Activated CD4-positive, alpha-beta T cell treated with anti-CD3 and anti-CD28 coated beads for 24 hours (primary cell): Measurements from ENCODE around the gene ASTN2.

ENCODE experiments used
- DNase-seq, 2 donors: peaks; one replicate each; pipeline ENCODE4 v3.0.0-alpha.2; 2020; ENCODE audit warnings: low read depth in 2 of 2

ASTN2 gene

DNA sequence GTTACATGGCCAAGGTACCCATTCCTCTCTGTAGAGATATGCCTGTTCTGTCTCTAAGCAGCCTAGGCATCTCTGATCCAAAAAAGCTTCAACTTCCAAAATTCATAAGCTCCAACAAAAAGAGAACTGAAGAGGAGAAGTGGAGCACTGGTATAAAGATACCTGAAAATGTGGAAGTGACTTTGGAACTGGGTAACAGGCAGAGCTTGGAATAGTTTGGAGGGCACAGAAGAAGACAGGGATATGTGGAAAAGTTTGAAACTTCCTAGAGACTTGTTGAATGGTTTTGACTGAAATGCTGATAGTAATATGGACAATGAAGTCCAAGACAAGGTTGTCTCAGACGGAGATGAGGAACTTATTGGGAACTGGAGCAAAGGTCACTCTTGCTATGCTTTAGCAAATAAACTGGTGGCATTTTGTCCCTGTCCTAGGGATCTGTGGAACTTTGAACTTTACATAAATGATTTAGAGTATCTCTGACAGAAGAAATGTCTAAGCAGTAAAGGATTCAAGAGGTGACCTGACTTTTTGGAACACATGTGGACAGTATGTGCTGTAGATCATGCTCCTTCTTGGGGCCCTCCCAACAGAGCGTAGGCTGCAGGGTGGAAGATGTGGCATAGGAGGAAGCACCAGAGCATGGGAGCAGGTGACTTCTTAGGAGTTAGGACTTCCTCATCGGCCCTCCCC, 889.9 kb downstream of the ASTN2 start:
- no peak for DNase-seq

DNA sequence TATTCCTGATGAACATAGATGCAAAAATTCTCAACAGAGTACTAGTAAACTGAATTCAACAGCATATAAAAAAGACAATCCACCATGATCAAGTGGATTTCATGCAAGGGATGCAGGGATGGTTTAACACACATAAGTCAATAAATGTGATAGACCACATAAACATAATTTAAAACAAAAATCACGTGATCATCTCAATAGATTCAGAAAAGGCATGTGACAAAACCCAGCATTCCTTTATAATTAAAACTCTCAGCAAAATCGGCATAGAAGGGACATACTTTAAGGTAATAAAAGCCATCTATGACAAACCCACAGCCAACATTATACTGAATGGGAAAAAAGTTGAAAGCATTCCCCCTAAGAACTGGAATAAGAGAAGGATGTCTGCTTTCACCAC, 894.6 kb downstream of the ASTN2 start:
- no peak for DNase-seq

DNA sequence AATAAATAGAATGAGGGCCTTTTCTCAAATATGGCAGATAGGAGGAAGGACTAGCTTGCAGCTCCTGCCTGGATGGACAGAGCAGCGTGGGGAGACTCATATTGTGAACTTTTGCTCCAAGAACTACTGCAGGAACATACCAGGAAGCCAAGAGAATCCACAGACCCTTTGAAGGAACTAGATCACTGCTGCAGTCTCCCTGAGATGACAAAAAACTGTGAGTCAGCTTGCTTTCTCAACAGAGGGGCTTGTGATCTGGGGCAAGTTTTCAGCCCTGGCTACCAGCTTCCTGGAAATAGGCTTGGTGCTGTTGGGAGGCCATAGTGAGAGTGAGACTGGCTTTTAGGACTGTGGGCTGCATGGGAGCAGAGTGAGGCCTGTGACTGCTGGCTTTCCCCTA, 898.4 kb downstream of the ASTN2 start:
- DNase-seq: no peak

DNA sequence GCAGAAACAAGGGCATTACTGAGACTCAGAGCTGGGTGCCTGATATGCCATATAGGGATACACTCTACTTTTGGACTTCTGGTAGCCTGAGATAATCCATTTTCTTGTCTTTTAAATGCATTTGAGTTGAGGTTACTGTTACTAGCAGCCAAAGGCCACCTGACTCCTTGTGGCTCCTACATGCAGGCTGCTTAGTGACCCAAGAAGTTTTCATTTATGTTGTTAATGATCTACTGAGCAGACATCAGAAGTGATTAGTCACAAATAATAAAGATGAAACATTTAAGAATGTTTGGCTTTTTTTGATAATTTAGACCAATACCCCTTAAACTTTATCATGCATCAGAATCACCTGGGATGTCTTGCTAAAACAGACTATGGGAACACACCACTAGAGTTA, 899.3 kb downstream of the ASTN2 start:
- no peak for DNase-seq

DNA sequence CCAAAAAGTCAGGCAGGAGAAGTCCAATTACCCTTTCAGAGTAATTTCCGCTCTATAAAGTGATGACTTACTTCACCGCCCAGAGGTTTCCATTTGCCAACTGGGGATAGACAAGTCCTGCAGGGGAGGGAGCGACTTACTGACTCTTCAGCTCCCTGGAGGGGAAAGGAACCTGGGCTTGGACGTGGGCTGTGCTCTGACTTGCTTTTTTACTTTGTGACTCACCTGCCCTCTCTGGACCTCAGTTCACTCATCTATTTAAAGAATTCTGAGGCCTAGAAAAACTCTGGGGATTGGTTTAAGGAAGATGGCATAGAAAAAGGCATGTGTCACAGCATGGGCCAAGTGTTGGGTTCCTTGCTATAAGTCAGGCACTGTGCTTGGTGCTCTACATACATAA, 908.2 kb downstream of the ASTN2 start:
- DNase-seq: no peak

DNA sequence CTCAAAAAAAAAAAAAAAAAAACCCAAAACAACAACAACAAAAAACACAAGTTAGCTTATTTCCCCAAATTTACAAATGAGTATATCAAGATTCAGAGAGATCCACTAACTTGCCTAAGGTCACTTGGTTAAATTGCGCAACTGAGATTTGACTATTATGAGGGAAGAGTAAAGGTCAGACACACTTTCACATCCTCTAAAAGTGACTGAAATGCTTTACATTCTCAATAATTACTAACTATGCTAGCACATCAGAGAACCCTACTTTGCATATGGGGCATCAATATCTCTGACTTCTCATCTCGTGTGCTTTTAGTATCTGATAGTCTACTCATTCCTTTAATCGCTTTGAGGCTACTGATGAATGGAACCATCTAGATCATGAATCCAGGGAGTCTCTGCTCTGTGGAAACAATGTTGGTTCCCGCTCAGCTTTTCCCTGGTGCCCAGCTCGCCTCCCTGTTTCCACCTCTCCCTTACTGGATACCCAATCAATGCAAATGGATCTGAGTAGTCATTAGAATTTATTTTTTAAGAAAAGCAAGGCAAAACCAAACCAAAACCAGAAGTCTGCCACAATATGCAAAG, 909.9 kb downstream of the ASTN2 start:
- no peak for DNase-seq

DNA sequence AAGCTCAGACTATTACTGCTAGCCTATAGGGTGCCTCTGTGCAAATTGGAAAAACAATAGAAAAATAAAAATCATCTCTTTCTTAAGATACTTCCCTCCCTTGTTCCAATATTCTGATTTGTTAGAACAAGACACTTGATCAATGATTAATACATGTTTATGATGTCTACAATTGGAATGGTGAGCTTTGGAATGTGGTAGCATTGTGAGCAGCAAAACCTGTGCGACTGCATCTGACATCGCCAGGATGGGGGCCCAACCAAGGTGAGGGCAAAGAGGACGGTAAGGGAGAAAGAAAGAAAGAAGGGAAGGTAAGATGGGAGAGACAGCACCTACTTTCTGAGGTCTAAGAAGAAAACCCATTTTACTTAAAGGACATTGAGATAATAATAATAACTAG, 910.8 kb downstream of the ASTN2 start:
- DNase-seq: no peak

DNA sequence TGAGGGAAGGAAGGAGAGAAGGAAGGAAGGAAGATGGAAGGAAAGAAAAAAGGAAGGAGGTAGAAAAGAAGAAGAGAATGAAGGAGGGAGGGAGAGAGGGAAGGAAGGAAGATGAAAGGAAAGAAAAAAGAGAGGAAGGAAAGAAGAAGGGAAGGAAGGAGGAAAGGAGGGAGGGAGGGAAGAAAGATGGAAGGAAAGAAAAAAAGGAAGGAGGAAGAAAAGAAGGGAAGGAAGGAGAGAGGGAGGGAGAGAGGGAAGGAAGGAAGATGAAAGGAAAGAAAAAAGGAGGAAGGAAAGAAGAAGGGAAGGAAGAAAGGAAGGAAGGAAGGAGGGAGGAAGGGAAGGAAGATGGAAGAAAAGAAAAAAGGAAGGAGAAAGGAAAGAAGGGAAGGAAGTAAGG, 912.1 kb downstream of the ASTN2 start:
- DNase-seq: no peak

DNA sequence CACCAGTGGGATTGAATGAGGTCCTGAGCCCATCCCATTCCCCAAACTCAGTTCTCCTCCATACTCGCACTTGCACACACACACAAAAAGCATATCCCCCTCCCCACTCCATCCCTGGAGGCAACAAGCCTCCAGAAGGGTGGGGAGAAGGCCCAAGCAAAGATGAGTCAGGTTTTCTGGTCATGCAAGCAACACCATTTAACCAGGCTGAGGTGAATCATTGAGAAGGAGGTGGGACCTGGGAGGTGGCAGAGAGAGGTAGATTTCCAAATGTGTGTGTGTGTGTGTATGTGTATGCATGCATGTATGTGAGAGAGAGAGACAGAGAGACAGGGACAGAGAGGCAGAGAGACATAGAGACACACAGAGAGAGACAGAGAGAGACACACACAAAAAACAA, 913.0 kb downstream of the ASTN2 start:
- no peak for DNase-seq

DNA sequence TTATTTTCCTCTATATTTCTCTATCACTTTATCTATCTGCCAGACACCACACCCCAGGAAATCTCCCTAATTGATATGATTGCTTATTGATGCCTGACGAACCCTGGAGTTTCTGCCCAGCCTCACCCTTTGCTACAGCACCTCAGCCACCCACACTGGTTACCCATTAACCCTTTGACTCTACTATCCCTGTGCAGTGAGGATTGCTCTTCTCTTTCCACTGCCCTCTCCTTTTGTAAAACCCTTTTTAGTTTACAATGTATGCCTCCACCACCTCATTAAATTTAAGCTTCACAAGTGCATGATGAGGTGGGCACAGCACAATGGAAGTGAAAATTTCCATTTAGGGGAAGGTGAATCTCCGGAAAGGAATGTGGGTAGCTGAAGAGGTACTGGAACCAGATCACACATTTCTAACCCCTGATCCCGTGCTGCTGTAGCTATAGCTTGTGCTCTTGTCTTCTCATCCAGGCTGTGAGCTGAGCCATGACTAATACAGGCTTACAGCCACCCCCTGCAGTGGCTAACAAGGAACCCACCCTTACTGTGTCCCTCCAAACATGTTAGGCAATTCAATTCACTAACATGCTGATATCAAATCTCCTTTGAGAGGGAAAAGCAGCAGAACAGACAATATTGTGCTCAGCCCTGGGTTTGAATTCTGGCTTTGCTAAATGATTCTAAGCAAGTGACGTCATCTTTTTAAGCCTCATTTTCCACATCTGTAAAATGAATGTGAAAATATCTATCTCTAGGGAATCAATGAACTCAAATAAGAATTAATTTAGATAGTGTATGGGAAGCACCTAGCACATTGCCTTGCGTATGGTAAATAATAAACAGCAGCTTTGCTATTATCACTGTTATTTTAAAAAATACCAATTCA, 914.6 kb downstream of the ASTN2 start:
- no peak for DNase-seq

DNA sequence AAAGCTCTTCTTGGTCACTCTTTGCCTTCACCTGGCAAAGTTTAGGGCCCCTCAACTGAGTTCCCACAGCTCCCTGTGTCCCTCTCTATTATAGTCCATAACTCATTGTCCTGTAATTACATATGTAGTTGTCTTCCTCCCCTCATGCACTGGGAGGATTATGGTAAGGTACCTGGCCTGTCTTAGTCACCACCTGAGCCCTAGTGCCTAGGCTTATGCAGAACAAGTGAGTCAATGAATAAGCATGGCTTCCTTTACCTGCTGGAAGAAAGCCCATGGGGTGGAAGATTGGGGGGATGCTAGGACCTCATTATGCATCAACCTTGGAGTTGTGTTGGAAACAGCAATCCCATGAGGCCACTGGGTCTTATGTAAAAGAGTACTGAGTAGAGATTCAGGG, 915.4 kb downstream of the ASTN2 start:
- DNase-seq: no peak

DNA sequence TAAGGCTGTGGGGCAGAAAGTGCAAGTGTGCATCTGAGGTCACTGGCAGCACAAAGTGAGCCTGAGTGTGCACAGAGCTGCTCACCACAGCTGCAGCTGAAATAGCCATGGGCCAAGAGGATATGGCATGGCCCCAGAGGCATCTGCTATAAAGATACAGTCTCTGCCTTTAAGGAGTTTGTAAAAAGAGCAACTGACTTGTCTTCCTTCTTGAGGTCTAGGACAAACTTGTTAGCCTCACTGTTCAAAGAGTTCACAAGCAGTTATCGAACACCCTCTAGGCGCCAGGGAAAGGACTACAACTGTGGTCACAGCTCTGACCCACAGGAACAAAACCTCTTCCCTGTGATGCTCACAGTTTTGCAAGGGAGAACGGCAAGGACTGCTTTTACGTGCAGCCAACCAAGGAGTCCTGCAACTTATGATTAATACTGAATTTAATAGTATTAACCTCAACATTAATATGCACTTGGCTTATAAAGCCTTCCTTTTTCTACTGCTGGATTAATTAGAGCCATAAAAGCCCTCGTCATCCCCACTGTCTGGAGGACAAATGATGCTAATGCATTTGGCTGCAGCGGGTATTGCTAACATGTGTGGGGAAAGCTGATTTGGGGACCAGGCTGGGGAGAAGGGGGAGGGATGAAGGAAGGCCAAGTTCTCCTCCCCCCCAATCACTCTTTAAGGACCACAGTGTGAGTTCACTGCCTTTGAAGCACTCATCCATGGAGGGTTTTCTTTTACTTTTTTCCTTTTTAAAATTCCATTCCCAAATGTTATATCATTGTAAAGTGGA, 917.6 kb downstream of the ASTN2 start:
- DNase-seq: no peak

DNA sequence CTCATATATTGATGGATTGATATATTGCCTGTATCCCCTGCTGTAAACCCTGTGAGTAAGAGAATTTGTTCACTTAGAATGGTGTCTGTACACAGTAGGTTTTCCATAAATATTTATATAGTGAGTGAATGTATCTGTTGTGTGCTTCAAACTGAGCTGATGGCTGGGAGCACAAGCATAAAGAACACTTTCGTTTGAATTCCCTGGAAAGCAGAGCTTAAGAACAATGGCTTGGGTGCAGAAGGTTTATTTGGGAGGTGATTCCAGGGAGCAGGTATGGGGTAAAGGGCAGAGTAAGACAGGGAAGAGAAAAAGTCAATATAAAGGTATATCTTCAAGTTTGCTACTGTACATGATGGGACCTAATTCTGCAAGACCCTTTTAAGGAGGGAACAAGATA, 918.7 kb downstream of the ASTN2 start:
- no peak for DNase-seq

DNA sequence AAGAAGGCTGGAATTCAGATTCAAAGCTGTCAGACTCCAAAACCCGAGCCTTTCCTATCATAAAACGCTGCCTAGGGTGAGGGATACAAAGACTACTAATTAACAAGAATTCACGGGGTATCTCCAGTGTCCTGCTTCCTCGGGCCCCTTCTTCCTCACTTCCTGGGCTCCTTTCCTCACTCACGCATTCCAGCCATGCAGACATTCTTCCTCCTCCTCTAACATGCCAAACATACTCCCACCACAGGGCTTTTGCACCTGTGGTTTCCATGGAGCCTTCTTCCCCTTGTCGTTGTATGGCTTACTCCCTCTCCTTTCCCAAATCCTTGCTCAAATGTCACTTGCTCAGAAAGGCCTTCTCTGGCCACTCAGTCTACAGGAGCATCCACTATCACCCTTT, 919.1 kb downstream of the ASTN2 start:
- no peak for DNase-seq

DNA sequence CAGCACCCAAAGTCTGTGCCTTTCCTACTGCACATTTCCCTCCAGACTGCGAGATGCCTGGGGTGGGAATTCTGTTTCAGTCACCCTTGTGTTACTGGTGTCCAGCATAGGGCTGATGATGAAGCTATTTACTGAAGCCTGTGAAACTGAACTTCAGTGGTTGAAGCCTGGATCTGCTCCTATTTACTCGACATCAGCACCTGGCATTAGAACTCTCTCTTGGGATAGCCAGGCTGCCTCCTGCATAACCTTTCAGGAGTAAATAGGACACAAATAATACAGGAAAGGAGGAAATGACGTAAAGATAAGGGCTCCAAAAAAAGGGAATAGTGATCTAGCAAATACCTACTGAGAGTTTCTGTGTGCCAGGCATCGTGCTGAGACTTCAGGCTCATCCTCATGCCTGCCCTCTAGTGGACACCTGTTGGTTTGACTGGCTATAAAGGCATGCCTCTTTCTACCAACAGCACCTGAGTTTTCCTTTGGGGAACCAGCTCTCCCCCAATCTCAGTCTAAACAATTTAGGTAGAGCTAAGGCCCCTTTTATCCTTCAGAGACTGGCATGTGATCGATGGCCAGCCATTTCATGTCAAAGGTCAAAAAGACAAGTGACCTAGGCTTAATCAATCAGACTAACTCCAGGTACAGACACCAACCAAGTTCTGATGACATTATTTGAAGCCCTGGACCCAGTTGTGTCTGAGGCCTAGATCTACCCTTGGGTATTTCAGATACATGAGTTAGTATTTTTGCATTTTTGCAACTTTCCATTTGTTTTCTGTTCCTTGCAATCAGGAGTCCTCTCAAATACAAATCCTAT, 919.8 kb downstream of the ASTN2 start:
- DNase-seq: peak; percentile 1 to 22

DNA sequence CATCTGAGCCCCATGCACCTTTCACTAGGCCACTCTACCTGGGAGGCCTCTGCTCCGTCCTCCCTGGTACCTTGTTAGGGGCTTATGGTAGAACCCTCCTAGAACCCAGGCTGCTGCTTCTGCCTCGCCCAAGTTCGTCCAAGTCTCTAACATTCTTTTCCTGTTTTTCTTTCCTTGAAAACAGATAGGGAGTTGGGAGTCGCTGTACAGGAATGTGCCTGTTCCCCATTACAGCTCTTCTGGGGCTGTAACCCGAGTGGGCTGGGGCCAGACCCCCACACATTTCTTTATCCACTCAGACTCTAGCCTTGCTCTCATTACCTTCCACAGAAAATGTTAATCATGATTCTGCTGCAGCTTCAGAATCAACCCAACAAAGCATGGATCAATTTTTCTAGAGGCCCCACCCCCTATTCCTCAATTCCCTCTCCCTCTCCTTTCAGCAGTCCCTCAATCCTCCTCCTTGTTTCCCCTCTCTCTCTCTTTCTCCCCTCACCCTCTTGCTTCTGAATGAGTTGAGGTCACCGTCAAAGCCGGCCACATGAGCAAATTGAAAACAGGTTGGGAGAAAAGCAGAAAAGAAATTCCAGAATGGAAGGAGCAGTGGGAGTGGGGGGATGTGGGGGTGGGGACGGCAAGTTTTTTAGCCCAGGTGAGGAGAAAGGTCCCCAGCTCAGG, 921.5 kb downstream of the ASTN2 start:
- DNase-seq: no peak

DNA sequence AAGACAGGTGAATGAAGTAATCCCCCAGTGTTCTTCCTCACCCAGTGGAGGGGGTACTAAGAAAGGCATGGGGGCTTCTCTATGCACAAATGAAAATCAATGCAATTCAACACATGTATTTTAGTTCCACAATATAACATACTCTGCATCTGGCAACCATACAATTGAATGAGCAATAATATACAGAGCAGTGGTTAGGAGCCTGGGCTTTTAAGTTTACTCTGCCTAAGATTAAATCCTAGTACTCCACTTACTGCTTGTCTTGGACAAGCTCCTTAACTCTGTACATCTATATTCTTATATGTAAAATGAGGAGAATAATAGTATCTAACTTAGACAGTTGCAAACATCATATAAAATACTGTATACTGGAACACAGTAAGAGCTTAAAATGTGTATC, 923.2 kb downstream of the ASTN2 start:
- no peak for DNase-seq

DNA sequence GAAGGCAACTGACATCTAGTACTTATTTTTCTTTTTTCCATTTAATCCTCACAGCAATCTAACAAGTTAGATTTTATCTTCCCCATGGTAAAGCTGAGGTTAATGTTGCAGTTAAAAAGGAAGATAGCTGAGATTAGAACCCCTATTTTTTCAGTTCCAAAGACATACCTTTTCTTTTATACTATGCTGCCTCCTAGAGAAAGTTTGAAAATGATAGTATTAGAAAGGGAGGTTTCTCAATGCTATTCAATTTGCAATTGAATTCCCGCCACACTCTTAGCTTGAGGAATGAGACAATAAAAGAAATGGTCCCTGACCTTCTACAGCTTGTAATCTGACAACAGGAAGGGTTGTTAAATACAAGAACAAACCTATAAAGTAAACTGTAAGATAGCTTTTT, 923.6 kb downstream of the ASTN2 start:
- no peak for DNase-seq

DNA sequence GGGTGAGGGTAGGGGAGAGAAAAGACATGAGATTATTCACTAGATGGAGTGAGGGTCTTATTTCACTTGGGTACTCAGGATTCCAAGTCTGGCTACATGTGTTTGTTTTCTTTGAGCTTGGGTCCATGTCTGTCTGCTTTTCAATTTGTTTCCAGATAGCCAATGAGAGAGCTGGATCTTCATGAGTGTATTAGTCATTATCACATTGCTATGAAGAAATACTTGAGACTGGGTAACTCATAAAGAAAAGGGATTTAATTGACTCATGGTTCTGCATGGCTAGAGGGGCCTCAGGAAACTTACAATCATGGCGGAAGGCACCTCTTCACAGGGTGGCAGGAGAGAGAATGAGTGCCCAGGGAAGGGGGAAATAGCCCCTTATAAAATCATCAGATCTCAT, 924.5 kb downstream of the ASTN2 start:
- no peak for DNase-seq

DNA sequence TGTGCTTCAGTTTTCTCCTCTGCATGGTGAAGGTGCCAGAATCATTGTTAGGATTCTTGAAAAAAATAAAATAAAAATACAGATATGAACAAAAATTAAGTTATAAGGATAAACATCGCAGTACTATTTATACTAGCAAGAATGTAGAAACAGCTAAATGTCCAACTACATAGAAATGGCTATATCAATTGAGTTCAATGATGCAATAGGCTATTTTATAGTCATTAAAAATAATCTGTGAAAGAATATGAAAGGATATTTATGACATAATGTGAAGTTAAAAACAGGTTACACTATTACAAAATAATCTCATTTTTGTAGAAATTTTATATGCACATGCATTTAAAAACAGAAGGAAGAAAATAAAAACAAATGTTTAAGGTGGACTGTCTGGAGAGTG, 926.5 kb downstream of the ASTN2 start:
- DNase-seq: no peak
